GM10248 (cell line): ENCODE data around the gene SPRYD3.
"Not testable (repeated sequence)": the region's sequence is repeated elsewhere in the genome, so short reads cannot be mapped to it uniquely, and the experiment has no call there.

Experiments
- CTCF ChIA-PET: fragments of 300-600 bp; sonication (Branson Sonifier 250); formaldehyde crosslinking; extraction: SDS; loops from one replicate; lab custom pipeline; 2021; ENCODE audit warnings: antibody characterized with exemption; lab: Yijun Ruan, JAX
- POLR2A ChIA-PET: fragments of 350-650 bp; sonication (Branson Sonifier 250); formaldehyde crosslinking; extraction: SDS; loops from one replicate; lab custom pipeline; 2020; ENCODE audit warnings: antibody characterized with exemption; lab: Yijun Ruan, JAX
- DNase-seq: peaks from one replicate; pipeline ENCODE4 v3.0.0; 2012; ENCODE audit errors: extremely low spot score
- CTCF ChIP-seq: IDR thresholded peaks from 2 replicates; pipeline ENCODE4 v1.5.1; 2012; ENCODE audit warnings: mild to moderate bottlenecking, low read depth; ENCODE audit errors: extremely low read depth, missing control alignments, control extremely low read depth

The SPRYD3 gene

GRCh38 chr12:53031616-53032015 lies 47.6 kb downstream of the SPRYD3 start:
- DNase-seq: no peak
- POLR2A ChIA-PET: no interaction called here
- CTCF ChIA-PET: interaction anchor here (1.0 to 1.5 kb wide), 3 partner anchors 15 to 147 kb away, joined by 3 to 9 read pairs (median 3); no protein-coding TSS in a partner anchor
- no peak for TF ChIP-seq CTCF

- DNase-seq, POLR2A ChIA-PET: not testable (repeated sequence)
- CTCF ChIA-PET: interaction anchor here (0.9 to 4.8 kb wide), 5 partner anchors 12 to 26 kb away, joined by 3 to 26 read pairs (median 6); no protein-coding TSS in a partner anchor
Observed at GRCh38 chr12:53027014-53027413, 52.2 kb downstream of the SPRYD3 start.

- TF ChIP-seq CTCF: no peak
- ChIA-PET CTCF (interaction anchor here (1.2 to 4.8 kb wide), 6 partner anchors 11 to 45 kb away, joined by 4 to 26 read pairs (median 6); no protein-coding TSS in a partner anchor), POLR2A (no interaction called here)
- no peak for DNase-seq
Observed at GRCh38 chr12:53025250-53025649, 53.9 kb downstream of the SPRYD3 start.

GRCh38 chr12:53014709-53015108 lies 64.5 kb downstream of the SPRYD3 start:
- CTCF ChIA-PET: interaction anchor here (1.4 to 2.7 kb wide), 4 partner anchors 10 to 51 kb away, joined by 3 to 7 read pairs (median 4); no protein-coding TSS in a partner anchor
- POLR2A ChIA-PET: no interaction called here
- TF ChIP-seq CTCF: no peak

More at GRCh38 chr12:53014709-53015108, 64.5 kb downstream of the SPRYD3 start:
- DNase-seq: no peak
